ENCODE data around the gene TYMP. TPM values are rescaled to one million over a fixed set of nuclear protein-coding genes. Genes with fewer than 3 reads are reported as not detected.

Gene TYMP
- total and polyA plus RNA-seq, 2 of the 4 experiments (the other 2 are of a cell fraction) = 0.18 to 0.74 TPM

DNA sequence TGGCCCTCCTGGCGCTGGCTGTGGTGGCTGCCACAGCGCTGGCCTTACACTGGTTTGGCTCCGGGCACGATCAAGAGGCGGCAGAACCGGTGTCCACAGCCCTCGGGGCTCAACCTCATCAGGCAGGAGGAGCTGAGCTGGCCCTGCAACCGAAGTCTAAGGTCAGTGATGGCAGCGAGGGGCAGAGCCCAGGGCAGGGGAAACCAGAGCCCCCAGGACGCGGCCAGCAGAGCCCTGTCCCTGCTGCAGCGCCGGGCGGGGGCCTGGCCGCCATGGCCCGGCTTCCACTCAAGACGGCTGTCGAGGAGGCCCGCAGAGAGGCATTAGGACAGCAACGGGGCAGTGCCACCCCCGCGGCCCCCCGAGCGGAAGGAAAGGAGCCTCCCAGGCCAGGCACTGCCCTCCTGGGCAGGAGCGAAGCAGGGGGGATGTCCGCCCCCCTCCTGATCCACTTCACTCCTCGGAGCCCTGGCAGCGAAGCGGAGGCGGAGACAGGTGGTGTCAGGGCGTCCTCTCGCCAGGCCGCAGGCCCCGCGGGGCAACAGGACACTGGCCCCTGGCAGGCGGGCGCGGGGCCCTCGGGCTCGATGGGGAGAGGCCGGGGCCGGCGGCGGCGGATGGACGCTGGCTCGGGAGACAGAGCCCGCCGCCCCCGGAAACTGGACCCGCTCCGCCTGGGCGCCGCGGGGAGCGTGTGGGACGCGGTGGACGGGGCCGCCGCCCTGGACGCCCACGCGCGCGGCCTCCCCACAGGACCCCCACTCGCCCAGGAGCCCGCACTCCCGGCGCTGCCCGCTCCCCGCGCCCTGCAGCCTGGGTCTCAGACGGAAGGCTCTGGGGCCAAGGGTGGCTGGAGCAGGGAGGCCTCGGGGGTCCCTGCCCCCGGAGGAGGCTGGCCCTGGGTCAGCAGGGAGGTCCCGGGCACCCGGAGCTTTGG lies 16.8 kb upstream of the TYMP start:
- DNase-seq (no peak), ATAC-seq (ENCODE audit: low read depth) (no peak)
- Histone ChIP-seq H2BK120ac (ENCODE audit: low read depth, low read length) (no peak overlapping the region), H3K23ac (ENCODE audit: low read depth, low read length) (no peak overlapping the region), H2BK5ac (ENCODE audit: low read depth, low read length, poor library complexity, severe bottlenecking) (no peak overlapping the region), H3K4me2 (ENCODE audit: low read depth, low read length) (no peak overlapping the region), H2AFZ (replicated peaks; ENCODE audit: low read length, poor library complexity) (no peak overlapping the region), H4K91ac (ENCODE audit: insufficient read depth, low read depth, low read length) (no peak overlapping the region), H2AK5ac (ENCODE audit: low read depth, low read length) (no peak overlapping the region; the same call in 1 of the 2 replicates), H3K14ac (replicated peaks; ENCODE audit: low read depth, low read length) (no peak overlapping the region), H3K4me3 (ENCODE audit: insufficient read depth, low read depth, low read length) (no peak overlapping the region), H2BK15ac (ENCODE audit: low read depth, low read length) (no peak overlapping the region), H3K27ac (ENCODE audit: insufficient read depth, low read length) (no peak overlapping the region), H3K27me3 (ENCODE audit: control insufficient read depth, insufficient read depth, low read length) (peaks cover 65% of the 10 kb centered on the region), H4K5ac (ENCODE audit: low read depth, low read length) (no peak overlapping the region; the same call in 1 of the 2 replicates), H3K4ac (ENCODE audit: low read depth, low read length) (no peak overlapping the region), H4K20me1 (ENCODE audit: insufficient read depth, low read length) (no peaks in the 10 kb centered on the region), H3K9me1 (ENCODE audit: insufficient read depth, low read length) (0 out of 2 replicates have a peak, but pooled peaks cover 2% of the 10 kb centered on the region), H3K18ac (ENCODE audit: low read depth, low read length) (no peak overlapping the region; the same call in 1 of the 2 replicates), H2BK20ac (ENCODE audit: low read depth, low read length) (no peak overlapping the region), H3K79me1 (ENCODE audit: low read depth in 1 of 2, low read length in 2 of 2) (no peaks in the 10 kb centered on the region), H3K9me3 (ENCODE audit: control insufficient read depth, insufficient read depth, low read length) (no peaks in the 10 kb centered on the region), H3K36me3 (ENCODE audit: control insufficient read depth, insufficient read depth, low read length) (no peaks in the 10 kb centered on the region), H4K8ac (ENCODE audit: low read depth in 2 of 2, low read length in 2 of 2) (no peak overlapping the region), H3K56ac (ENCODE audit: extremely low read depth, insufficient read depth, low read length) (no peak overlapping the region), H2AK9ac (replicated peaks; ENCODE audit: low read depth, low read length, poor library complexity) (no peak overlapping the region), H3K9ac (ENCODE audit: low read depth, low read length) (no peak overlapping the region), H3K4me1 (ENCODE audit: control insufficient read depth, insufficient read depth, low read length) (no peaks in the 10 kb centered on the region; the same call in 1 of the 2 replicates)
- in situ Hi-C loops (cut with MboI; ENCODE audit: low sequenced_read_pairs) = no loop called here
- ChIA-PET POLR2A (ENCODE audit: unreplicated experiment) (no interaction called here), CTCF (no interaction called here)
- intact Hi-C loops (cut with micrococcal nuclease) = no loop called here
- BruUV-seq (replicated peaks) = no TSS peak
- dilution Hi-C loops (cut with HindIII; ENCODE audit: low sequenced_read_pairs, unreplicated experiment) = no loop called here
- WGBS, 2 experiments (ENCODE audit: extremely low coverage in 2 of 2, insufficient read length in 1 of 2) = 50% methylated on average over 44 of the region's 78 CpGs; no CpG with 5 or more reads in 1 of the 2 experiments
- TF ChIP-seq RFX5 (IDR thresholded peaks at IDR 0.05; ENCODE audit: low read depth, low read length) = no peak
- TF ChIP-seq CHD1 (IDR thresholded peaks at IDR 0.05; ENCODE audit: low read depth, low read length) = no peak
- TF ChIP-seq, protein P1, sequence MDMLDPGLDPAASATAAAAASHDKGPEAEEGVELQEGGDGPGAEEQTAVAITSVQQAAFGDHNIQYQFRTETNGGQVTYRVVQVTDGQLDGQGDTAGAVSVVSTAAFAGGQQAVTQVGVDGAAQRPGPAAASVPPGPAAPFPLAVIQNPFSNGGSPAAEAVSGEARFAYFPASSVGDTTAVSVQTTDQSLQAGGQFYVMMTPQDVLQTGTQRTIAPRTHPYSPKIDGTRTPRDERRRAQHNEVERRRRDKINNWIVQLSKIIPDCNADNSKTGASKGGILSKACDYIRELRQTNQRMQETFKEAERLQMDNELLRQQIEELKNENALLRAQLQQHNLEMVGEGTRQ (IDR thresholded peaks at IDR 0.05; ENCODE audit: low read depth, low read length) = no peak
- no peak for TF ChIP-seq MXI1 (IDR thresholded peaks at IDR 0.05; ENCODE audit: borderline replicate concordance, low read depth, low read length)
- TF ChIP-seq, protein P2, sequence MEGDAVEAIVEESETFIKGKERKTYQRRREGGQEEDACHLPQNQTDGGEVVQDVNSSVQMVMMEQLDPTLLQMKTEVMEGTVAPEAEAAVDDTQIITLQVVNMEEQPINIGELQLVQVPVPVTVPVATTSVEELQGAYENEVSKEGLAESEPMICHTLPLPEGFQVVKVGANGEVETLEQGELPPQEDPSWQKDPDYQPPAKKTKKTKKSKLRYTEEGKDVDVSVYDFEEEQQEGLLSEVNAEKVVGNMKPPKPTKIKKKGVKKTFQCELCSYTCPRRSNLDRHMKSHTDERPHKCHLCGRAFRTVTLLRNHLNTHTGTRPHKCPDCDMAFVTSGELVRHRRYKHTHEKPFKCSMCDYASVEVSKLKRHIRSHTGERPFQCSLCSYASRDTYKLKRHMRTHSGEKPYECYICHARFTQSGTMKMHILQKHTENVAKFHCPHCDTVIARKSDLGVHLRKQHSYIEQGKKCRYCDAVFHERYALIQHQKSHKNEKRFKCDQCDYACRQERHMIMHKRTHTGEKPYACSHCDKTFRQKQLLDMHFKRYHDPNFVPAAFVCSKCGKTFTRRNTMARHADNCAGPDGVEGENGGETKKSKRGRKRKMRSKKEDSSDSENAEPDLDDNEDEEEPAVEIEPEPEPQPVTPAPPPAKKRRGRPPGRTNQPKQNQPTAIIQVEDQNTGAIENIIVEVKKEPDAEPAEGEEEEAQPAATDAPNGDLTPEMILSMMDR (conservative IDR thresholded peaks at IDR 0.05; ENCODE audit: low read depth, low read length) = no peak
- TF ChIP-seq POLR2A (IDR thresholded peaks at IDR 0.05; ENCODE audit: low read depth, low read length) = no peak
- TF ChIP-seq RCOR1 (IDR thresholded peaks at IDR 0.05; ENCODE audit: insufficient replicate concordance, low read length) = no peak
- TF ChIP-seq NFE2L2 (IDR thresholded peaks at IDR 0.05; ENCODE audit: low read depth, low read length) = no peak
- TF ChIP-seq BHLHE40 (IDR thresholded peaks at IDR 0.05; ENCODE audit: low read depth, low read length) = no peak
- no peak for TF ChIP-seq CEBPB (IDR thresholded peaks at IDR 0.05; ENCODE audit: low read depth, low read length)
- no peak for TF ChIP-seq MAFK (IDR thresholded peaks at IDR 0.05; ENCODE audit: low read depth, low read length)
- TF ChIP-seq, protein P3, sequence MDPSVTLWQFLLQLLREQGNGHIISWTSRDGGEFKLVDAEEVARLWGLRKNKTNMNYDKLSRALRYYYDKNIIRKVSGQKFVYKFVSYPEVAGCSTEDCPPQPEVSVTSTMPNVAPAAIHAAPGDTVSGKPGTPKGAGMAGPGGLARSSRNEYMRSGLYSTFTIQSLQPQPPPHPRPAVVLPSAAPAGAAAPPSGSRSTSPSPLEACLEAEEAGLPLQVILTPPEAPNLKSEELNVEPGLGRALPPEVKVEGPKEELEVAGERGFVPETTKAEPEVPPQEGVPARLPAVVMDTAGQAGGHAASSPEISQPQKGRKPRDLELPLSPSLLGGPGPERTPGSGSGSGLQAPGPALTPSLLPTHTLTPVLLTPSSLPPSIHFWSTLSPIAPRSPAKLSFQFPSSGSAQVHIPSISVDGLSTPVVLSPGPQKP (IDR thresholded peaks at IDR 0.05; ENCODE audit: borderline replicate concordance, low read depth, low read length) = no peak
- TF ChIP-seq RAD21 (IDR thresholded peaks at IDR 0.05; ENCODE audit: low read length) = no peak
- TF ChIP-seq FOS (IDR thresholded peaks at IDR 0.05; ENCODE audit: low read depth, low read length) = no peak
- no peak for TF ChIP-seq MAZ (IDR thresholded peaks at IDR 0.05; ENCODE audit: borderline replicate concordance, low read depth, low read length)
